GM19351 (cell line): ENCODE results near the gene DBF4B.
"Not testable (repeated sequence)": the region's sequence is repeated elsewhere in the genome, so short reads cannot be mapped to it uniquely, and the experiment has no call there.

Experiments used
- ATAC-seq: cut with Tn5 transposase; IDR thresholded peaks from one replicate; pipeline ENCODE4 v1.9.1; 2021; ENCODE audit warnings: mild to moderate bottlenecking, moderate library complexity; ENCODE audit not compliant: unreplicated experiment

The DBF4B gene, protein sequence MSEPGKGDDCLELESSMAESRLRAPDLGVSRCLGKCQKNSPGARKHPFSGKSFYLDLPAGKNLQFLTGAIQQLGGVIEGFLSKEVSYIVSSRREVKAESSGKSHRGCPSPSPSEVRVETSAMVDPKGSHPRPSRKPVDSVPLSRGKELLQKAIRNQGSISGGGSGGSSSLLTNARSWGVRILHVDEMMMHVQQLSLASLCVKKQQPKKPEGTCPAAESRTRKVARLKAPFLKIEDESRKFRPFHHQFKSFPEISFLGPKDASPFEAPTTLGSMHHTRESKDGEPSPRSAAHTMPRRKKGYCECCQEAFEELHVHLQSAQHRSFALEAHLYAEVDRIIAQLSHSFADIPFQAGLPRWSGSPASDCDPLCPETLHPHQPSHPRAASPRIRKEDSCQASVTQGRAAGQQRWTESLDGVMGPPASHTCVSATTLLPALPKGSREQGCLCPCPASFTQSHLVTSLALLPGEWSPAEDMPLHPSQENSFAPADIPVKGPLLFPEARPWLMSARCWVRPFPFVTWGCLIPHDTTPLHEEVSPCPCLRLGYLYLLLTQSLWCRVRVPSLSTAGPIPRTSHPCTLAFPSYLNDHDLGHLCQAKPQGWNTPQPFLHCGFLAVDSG

GRCh38 chr17:44708401-44709263 lies at the start of gene DBF4B:
Gene DBF4B (plus strand): TSS chr17:44708665. CDS start chr17:44708821, 156 bp downstream.
- ATAC-seq = no peak

DNA sequence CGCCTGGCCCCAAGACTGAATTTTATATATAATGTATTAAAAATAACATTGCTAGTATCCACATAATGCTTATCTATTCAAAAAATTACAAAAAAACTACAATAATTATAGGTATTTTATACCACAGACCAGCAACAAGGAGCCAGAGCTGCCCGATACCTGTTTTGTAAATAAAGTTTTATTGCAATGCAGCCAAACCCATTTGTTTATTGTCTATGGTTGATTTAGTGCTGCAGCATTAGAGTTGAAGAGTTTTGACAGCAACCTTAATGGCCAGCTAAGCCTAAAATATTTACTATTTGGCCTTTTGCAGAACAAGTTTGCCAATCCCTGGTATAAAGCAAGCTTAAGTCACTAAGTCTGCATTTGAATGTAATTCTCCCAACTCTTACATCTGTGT lies 46.6 kb upstream of the DBF4B start:
- ATAC-seq = no peak

DNA sequence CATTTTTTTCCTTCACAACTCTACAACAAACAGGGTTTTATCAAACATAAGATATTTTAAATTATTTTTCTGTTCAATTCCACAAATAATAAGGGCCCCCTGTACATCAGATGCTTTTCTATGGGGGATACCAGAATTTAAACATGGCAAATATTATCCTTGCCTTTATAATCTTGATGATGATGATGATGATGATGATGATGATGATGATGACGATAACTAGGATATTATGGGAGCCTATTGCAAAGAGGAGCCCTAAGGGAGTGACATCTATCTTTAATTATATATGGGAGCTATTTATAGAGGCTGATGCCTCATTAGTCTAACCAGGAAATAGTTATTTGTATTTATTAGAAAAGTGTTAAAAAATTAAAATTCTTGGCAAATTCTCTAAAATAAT lies 45.4 kb upstream of the DBF4B start:
- no peak for ATAC-seq

DNA sequence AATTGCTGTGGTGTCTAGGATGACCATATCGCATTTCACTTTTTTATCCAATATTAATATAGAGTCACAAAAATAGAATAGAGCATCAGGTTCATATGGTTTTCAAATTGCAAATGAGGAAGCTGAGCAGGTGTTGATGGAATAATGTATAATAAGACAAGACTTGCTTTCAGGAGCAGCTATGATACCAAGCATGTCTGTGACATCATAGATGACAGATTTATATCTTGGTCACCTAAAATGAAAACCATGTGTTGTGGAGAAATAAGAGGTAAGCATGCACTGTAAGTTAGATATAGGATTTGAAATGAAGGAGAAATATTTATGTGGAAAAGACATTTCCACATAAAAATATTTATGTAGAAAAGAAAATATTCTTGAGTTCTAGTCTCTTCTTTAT lies 43.6 kb upstream of the DBF4B start:
- ATAC-seq = no peak

- ATAC-seq = no peak
Measured at GRCh38 chr17:44666006-44666405, 42.5 kb upstream of the DBF4B start.

DNA sequence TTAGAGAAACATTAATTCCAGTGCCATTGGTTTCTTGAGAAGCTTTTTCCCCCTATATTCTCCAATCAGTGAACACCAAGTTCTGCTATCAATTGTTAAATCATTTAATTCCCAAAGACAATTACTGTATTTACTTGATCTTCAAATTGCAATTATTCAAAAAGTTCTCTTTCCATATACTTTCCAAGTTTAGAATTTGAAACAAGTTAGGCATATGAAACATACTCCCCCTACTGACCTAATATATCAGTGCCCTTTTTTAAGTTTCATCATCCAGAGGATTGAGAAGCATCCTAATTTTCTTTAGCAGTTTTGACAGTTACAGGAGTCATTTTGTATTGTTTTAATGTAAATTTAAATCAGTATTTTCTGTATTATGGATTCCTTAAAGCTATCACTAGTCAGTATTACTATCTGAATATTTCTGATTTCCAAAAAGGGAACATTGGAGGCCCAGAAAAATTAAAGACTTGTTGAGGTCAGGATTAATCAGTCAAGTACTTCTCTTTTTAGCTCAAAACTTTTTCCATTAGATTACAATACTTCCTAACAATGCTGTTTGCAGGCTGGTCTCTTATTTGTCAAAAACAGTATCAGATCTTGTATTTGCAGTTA lies 35.9 kb upstream of the DBF4B start:
- no peak for ATAC-seq

GRCh38 chr17:44673893-44674292 lies 34.6 kb upstream of the DBF4B start:
- no peak for ATAC-seq

GRCh38 chr17:44677136-44677535 lies 31.3 kb upstream of the DBF4B start:
- no peak for ATAC-seq

DNA sequence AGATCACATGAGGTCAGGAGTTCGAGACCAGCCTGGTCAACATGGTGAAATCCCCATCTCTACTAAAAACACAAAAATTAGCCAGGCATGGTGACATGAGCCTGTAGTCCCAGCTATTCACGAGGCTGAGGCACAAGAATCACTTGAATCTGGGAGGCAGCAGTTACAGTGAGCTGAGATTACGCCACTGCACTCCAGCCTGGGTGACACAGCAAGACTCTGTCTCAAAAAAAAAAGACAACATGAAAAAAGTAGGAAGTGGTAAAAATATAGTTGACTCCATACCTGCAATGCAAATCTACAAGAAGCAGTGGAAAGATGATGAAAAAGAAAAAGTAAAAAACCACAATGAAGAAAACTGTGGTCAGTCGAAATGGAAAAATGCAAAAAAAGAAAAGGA lies 25.2 kb upstream of the DBF4B start:
- ATAC-seq = not testable (repeated sequence)

DNA sequence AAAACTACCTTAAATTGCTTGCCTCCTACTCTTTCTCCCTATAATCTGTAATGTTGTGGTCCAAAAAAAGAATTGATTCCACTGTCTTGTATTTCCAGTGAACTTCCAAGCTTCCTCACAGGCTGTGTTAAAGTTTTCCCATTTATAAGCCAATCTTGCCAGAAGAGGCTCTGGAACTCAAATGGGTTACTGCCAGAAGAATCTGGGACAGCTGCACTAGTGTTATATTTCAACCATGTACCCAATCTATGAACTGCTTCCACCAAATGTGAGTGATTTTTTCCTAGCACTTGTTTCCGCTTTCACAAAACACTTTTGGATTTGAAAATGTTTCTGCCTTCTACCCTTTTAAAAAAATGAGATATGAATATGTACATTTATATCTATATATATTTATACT lies 20.7 kb upstream of the DBF4B start:
- no peak for ATAC-seq

DNA sequence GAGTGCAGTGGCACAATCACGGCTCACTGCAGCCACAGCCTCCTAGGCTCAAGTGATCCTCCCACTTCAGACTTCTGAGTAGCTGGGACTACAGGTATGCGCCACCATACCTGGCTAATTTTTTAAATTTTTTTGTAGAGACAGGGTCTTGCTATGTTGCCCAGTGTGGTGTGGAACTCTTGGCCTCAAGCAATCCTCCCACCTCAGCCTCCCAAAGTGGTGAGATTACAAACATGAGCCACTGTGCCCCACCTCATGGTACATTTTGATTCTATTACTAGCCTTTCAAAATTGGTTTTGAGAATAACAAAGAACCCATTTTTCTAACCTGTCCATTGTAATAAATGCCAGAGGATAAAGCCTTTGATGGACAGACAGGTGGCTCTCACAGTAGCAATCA lies 20.3 kb upstream of the DBF4B start:
- ATAC-seq = no peak

- ATAC-seq = no peak
Measured at GRCh38 chr17:44688675-44689476, 19.6 kb upstream of the DBF4B start.

- ATAC-seq = peak; percentile 75
Measured at GRCh38 chr17:44689477-44690217, 18.8 kb upstream of the DBF4B start, which contains the start of gene CCDC43. Gene CCDC43 (minus strand): TSS chr17:44689776. CDS start chr17:44689753, 23 bp downstream.

- not testable (repeated sequence) for ATAC-seq
Measured at GRCh38 chr17:44690746-44691306, 17.6 kb upstream of the DBF4B start.

- no peak for ATAC-seq
Measured at GRCh38 chr17:44693609-44694008, 14.9 kb upstream of the DBF4B start.

- not testable (repeated sequence) for ATAC-seq
Measured at GRCh38 chr17:44700288-44700687, 8.2 kb upstream of the DBF4B start.

GRCh38 chr17:44707755-44708400 lies 587 bp upstream of the DBF4B start:
- no peak for ATAC-seq

- no peak for ATAC-seq
Measured at GRCh38 chr17:44719444-44719843, 11.0 kb downstream of the DBF4B start.

- ATAC-seq = no peak
Measured at GRCh38 chr17:44722254-44722653, 13.8 kb downstream of the DBF4B start.
